ENCODE results near the gene CARD18.

The CARD18 gene

GRCh38 chr11:105139669-105140068, at the start of gene CARD18:
TSS of gene CARD18 (minus strand) at chr11:105139769. CDS start at chr11:105139726, 43 bp downstream.
- no peak for FAIRE-seq

- no peak for FAIRE-seq
Measured at GRCh38 chr11:105183987-105184386, 44.4 kb upstream of the CARD18 start.

- FAIRE-seq, result no peak
Measured at GRCh38 chr11:105183426-105183825, 43.9 kb upstream of the CARD18 start.

- no peak for FAIRE-seq
Measured at GRCh38 chr11:105181521-105181920, 42.0 kb upstream of the CARD18 start.

- FAIRE-seq, result no peak
Measured at GRCh38 chr11:105181100-105181499, 41.5 kb upstream of the CARD18 start.

- no peak for FAIRE-seq
Measured at GRCh38 chr11:105179542-105180278, 40.1 kb upstream of the CARD18 start.

GRCh38 chr11:105177658-105178057, 38.1 kb upstream of the CARD18 start:
- no peak for FAIRE-seq

GRCh38 chr11:105168457-105168856, 28.9 kb upstream of the CARD18 start:
- no peak for FAIRE-seq

GRCh38 chr11:105167244-105167643, 27.7 kb upstream of the CARD18 start:
- FAIRE-seq, result no peak

GRCh38 chr11:105164208-105164607, 24.6 kb upstream of the CARD18 start:
- FAIRE-seq, result no peak

GRCh38 chr11:105162506-105162905, 22.9 kb upstream of the CARD18 start:
- FAIRE-seq, result no peak

- no peak for FAIRE-seq
Measured at GRCh38 chr11:105158436-105158835, 18.9 kb upstream of the CARD18 start.

GRCh38 chr11:105156720-105157119, 17.2 kb upstream of the CARD18 start:
- FAIRE-seq, result no peak

GRCh38 chr11:105156231-105156630, 16.7 kb upstream of the CARD18 start:
- FAIRE-seq, result no peak

- no peak for FAIRE-seq
Measured at GRCh38 chr11:105155679-105156078, 16.1 kb upstream of the CARD18 start.

- FAIRE-seq, result no peak
Measured at GRCh38 chr11:105153392-105153791, 13.8 kb upstream of the CARD18 start.

GRCh38 chr11:105152560-105152959, 13.0 kb upstream of the CARD18 start:
- no peak for FAIRE-seq

- FAIRE-seq, result no peak
Measured at GRCh38 chr11:105152021-105152512, 12.5 kb upstream of the CARD18 start.

- FAIRE-seq, result no peak
Measured at GRCh38 chr11:105149477-105149876, 9.9 kb upstream of the CARD18 start.

- no peak for FAIRE-seq
Measured at GRCh38 chr11:105148241-105148640, 8.7 kb upstream of the CARD18 start.

- no peak for FAIRE-seq
Measured at GRCh38 chr11:105144887-105145286, 5.3 kb upstream of the CARD18 start.

GRCh38 chr11:105142167-105142566, 2.6 kb upstream of the CARD18 start:
- no peak for FAIRE-seq

GRCh38 chr11:105137286-105137685, 2.3 kb downstream of the CARD18 start:
- no peak for FAIRE-seq

- FAIRE-seq, result no peak
Measured at GRCh38 chr11:105135883-105136282, 3.7 kb downstream of the CARD18 start.
